ENCODE data around the gene WWOX.

GRCh38 chr16:78900966-78901365 lies 801.5 kb downstream of the WWOX start:
- no peak for TF ChIP-seq EZH2 (IDR thresholded peaks at IDR 0.05; ENCODE audit: low read length)
- TF ChIP-seq CTCF (optimal IDR thresholded peaks at IDR 0.05 in 1 of 3, IDR thresholded peaks at IDR 0.05 in 1 of 3, conservative IDR thresholded peaks at IDR 0.05 in 1 of 3; ENCODE audit: extremely low read depth in 1 of 3, insufficient read depth in 2 of 3, low read length in 3 of 3), result no peak

Measured in keratinocyte (primary cell).